Mesothelial cell of epicardium (in vitro differentiated cells): Measurements from ENCODE around the gene DMRT1. TPM values are rescaled to one million over a fixed set of nuclear protein-coding genes. Genes with fewer than 3 reads are reported as not detected.

Experiments used
- DNase-seq, 2 experiments: peaks; one replicate each; pipeline ENCODE4 v3.0.0; 2021; ENCODE audit warnings: low spot score in 2 of 2; ENCODE audit not compliant: unreplicated experiment in 2 of 2
- H3K27ac Mint-ChIP-seq: 2 replicates; pipeline ENCODE4 v1.8.0; 2021; ENCODE audit warnings: mixed read lengths
- H3K27me3 Mint-ChIP-seq: 2 replicates; pipeline ENCODE4 v1.8.0; 2021; ENCODE audit warnings: low read depth, mixed read lengths
- H3K36me3 Mint-ChIP-seq: 2 replicates; pipeline ENCODE4 v1.8.0; 2021; ENCODE audit warnings: mixed read lengths
- H3K4me1 Mint-ChIP-seq: 2 replicates; pipeline ENCODE4 v1.8.0; 2021; ENCODE audit warnings: mixed read lengths
- H3K4me3 Mint-ChIP-seq: 2 replicates; pipeline ENCODE4 v1.8.0; 2021; ENCODE audit warnings: mild to moderate bottlenecking, moderate library complexity, mixed read lengths
- H3K9me3 Mint-ChIP-seq: 2 replicates; pipeline ENCODE4 v1.8.0; 2021; ENCODE audit warnings: mixed read lengths
- total RNA-seq: library from RNA; stranded (reverse); gene quantifications from 3 replicates; pipeline ENCODE4 v1.2.1, GENCODE V29; 2021
- TF ChIP-seq, protein P1 (sequence below): fragments of 200-600 bp; sonication (generic); IDR thresholded peaks from one replicate; pipeline ENCODE4 v1.5.0; 2021; ENCODE audit warnings: antibody characterized with exemption; ENCODE audit not compliant: unreplicated experiment

The DMRT1 gene
- total RNA-seq = 0.16 TPM in 1 of 3 replicates, not detected in the others

DNA sequence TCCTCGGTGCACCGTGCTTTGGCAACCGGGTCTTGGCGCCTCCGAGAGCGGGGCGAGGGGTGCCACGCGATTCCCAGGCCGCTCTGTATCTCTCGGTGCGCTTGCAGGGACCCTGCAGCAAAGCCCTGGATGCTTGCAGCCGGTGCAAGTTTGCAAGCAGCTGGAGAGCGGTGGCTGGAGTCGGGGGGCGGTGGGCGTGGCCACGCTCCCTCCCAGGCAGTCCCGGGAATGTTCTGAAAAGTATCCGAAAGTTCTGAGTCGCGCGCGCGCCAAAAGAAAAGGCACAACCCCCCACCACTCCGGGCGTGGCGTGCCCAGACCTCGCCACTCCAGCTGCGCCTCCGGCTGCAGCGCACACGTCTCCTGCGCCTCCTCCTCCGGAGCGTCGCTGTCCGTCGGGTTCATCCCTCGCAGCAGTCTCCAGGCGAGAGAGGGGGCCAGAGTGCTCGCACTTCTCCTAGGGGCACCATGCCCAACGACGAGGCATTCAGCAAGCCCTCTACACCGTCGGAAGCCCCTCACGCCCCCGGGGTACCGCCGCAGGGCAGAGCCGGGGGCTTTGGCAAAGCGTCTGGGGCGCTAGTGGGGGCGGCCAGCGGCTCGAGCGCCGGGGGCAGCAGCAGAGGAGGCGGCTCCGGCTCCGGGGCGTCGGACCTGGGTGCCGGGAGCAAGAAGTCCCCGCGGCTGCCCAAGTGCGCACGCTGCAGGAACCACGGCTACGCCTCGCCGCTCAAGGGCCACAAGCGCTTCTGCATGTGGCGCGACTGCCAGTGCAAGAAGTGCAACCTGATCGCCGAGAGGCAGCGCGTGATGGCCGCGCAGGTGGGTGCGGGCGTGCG, at the start of gene DMRT1:
TSS of gene DMRT1 (plus strand) at position 327 of the 839 bp plus-strand sequence. CDS start at position 469, 142 bp downstream.
- H3K36me3 Mint-ChIP-seq = no peaks in the 10 kb centered on the region
- no peaks in the 10 kb centered on the region for H3K9me3 Mint-ChIP-seq
- no peak for DNase-seq
- H3K27me3 Mint-ChIP-seq = peaks cover 90% of the 10 kb centered on the region
- no peak within 1 kb of the TSS for H3K27ac Mint-ChIP-seq
- TF ChIP-seq, protein P1, sequence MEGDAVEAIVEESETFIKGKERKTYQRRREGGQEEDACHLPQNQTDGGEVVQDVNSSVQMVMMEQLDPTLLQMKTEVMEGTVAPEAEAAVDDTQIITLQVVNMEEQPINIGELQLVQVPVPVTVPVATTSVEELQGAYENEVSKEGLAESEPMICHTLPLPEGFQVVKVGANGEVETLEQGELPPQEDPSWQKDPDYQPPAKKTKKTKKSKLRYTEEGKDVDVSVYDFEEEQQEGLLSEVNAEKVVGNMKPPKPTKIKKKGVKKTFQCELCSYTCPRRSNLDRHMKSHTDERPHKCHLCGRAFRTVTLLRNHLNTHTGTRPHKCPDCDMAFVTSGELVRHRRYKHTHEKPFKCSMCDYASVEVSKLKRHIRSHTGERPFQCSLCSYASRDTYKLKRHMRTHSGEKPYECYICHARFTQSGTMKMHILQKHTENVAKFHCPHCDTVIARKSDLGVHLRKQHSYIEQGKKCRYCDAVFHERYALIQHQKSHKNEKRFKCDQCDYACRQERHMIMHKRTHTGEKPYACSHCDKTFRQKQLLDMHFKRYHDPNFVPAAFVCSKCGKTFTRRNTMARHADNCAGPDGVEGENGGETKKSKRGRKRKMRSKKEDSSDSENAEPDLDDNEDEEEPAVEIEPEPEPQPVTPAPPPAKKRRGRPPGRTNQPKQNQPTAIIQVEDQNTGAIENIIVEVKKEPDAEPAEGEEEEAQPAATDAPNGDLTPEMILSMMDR = no peak
- H3K4me1 Mint-ChIP-seq = peaks cover 12% of the 10 kb centered on the region
- H3K4me3 Mint-ChIP-seq = peak within 1 kb of the TSS; percentile 49

DNA sequence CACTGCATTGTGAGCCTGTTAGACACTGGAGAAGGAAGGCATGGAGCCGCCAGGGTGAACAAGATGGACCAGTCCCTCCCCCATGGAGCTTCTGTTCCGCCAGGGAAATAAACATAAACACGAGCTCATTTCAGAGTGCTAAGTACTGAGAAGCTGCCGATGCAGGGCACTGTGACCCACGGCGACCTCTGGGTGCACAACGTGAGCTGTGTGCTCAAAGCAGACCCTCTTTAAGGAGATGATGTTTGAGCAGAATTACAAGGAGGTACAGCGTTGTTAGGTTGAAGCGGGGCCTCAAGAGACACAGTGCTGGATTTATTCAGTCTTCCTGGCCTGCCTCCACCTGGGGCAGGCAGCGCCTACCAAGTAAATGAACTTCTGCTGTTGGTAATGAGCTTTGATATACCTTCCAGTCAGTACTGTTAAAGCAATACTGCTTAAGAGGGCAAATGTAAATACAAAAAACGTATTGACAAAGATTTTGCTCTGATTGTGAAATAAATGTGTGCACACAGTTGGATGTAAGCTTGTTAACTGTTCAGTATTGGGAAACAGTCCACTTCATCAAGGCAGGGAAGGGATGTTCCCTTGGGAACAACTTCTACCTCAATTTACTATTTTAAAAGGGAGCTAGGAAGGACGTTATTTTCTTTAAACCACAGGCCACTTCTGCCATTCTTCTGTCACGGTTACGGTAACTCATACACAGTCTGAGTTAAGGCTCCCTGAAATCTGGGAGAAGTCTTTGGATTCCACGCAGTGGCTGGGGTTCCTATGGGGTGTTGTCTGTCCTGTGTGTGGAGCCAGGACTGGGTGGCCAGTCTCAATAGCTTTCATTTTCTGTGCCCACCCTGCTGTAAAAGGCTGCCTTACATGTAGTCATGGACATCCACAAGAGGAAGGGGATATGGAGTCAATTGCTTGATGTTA, 48.9 kb upstream of the DMRT1 start:
- no peak for DNase-seq
- H3K4me3 Mint-ChIP-seq = no peak overlapping the region
- no peak overlapping the region for H3K27ac Mint-ChIP-seq
- TF ChIP-seq, protein P1 = no peak
- no peaks in the 10 kb centered on the region for H3K36me3 Mint-ChIP-seq
- H3K4me1 Mint-ChIP-seq = no peaks in the 10 kb centered on the region
- no peaks in the 10 kb centered on the region for H3K27me3 Mint-ChIP-seq
- peaks cover 9% of the 10 kb centered on the region for H3K9me3 Mint-ChIP-seq

DNA sequence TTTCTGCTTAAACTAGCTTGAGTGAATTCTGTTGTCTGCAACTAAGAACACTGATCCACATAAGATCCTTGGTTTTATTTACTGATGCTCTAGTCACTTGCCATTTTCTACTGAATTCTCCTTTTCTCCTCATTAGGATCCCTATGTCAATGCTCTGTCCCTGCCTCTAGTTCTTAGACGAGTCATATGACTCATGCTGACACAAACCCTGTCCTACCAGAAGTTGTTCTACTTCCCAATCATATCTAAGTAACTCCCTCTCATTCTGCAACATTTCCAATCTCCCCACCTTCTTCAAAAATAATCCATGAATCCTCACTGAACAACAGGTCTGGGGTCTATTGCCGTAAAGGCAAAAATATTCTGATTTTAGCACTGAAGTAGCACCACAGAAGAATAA, 47.1 kb upstream of the DMRT1 start:
- Mint-ChIP-seq H3K27ac (no peak overlapping the region), H3K9me3 (peaks cover 9% of the 10 kb centered on the region), H3K36me3 (no peaks in the 10 kb centered on the region), H3K27me3 (no peaks in the 10 kb centered on the region), H3K4me3 (no peak overlapping the region), H3K4me1 (no peaks in the 10 kb centered on the region)
- TF ChIP-seq, protein P1 = no peak
- no peak for DNase-seq

DNA sequence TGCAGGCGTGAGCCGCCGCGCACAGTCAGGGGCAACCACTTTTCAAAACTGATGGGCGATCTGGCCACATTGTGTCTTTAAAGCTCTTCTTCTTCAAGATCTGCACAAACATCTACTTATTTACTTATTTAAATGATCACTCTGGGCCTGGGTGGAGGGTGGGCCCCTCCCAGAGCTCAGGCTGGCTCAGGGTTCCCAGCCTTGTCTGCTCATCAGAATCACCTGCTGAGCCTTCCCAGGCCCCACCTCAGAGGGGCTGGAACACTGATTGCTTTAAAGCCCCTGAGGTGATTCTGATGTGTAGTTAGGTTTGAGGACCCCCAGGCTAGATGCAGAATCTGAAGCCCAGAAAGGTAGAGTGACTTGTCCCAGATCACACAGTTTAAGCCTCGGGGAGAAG, 45.6 kb upstream of the DMRT1 start:
- DNase-seq = no peak
- TF ChIP-seq, protein P1 = no peak
- Mint-ChIP-seq H3K9me3 (peaks cover 9% of the 10 kb centered on the region), H3K4me1 (peaks cover 2% of the 10 kb centered on the region), H3K27ac (no peak overlapping the region), H3K27me3 (no peaks in the 10 kb centered on the region), H3K36me3 (no peaks in the 10 kb centered on the region), H3K4me3 (no peak overlapping the region)

DNA sequence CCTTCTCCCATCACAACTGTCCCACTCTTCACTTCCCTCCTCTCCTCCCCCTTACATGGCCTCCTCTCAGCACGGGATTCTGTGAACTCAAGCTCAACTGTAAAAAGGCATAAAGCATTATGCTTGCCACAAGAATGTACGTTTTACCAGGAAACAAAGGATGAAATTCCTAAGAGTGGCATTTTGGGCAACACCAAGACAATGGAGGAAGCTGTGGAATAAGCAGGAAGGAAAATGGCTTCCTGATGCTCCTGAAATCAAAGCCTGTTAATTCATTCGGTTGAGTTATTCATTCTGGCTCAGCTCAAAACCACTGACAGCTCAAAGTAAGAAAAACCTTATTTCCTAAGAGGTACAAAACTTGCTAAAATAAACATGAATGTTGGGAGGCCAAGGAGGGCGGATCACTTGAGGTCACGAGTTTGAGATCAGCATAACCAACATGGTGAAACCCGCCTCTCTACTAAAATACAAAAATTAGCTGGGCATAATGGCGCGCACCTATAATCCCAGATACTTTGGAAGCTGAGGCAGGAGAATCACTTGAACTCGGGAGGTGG, 40.8 kb upstream of the DMRT1 start:
- Mint-ChIP-seq H3K9me3 (no peaks in the 10 kb centered on the region), H3K27ac (no peak overlapping the region), H3K36me3 (no peaks in the 10 kb centered on the region), H3K4me3 (no peak overlapping the region), H3K27me3 (no peaks in the 10 kb centered on the region), H3K4me1 (peaks cover 5% of the 10 kb centered on the region)
- TF ChIP-seq, protein P1 = no peak
- DNase-seq = no peak
